ENCODE data around the gene MAP10. TPM values are rescaled to one million over a fixed set of nuclear protein-coding genes. Genes with fewer than 3 reads are reported as not detected.

Gene MAP10
- total and polyA plus RNA-seq, 2 experiments from 2014 or later: 2.9 to 3.3 TPM

- Mint-ChIP-seq H3K4me3 (no peak overlapping the region), H3K27ac (no peak overlapping the region), H3K9me3 (no peaks in the 10 kb centered on the region), H3K27me3 (ENCODE audit: insufficient read depth, low read depth, poor library complexity) (no peaks in the 10 kb centered on the region), H3K4me1 (peaks cover 4% of the 10 kb centered on the region; the same call in 1 of the 3 replicates), H3K36me3 (ENCODE audit: low read depth) (no peaks in the 10 kb centered on the region)
- H3K9me2 ChIP-seq (ENCODE audit: insufficient read depth): no peaks in the 10 kb centered on the region
- H3F3A ChIP-seq (replicated peaks; ENCODE audit: low read depth): no peaks in the 10 kb centered on the region
- H2AFZ ChIP-seq: no peak overlapping the region
- no peaks in the 10 kb centered on the region for H4K20me1 ChIP-seq (replicated peaks; ENCODE audit: insufficient read depth)
- H3K27me3 ChIP-seq (ENCODE audit: insufficient read depth): no peaks in the 10 kb centered on the region
- H3K4me2 ChIP-seq: no peak overlapping the region
- TF ChIP-seq CTCF (conservative IDR thresholded peaks at IDR 0.05; ENCODE audit: low read depth in 2 of 2): no peak
- TF ChIP-seq, protein P1, sequence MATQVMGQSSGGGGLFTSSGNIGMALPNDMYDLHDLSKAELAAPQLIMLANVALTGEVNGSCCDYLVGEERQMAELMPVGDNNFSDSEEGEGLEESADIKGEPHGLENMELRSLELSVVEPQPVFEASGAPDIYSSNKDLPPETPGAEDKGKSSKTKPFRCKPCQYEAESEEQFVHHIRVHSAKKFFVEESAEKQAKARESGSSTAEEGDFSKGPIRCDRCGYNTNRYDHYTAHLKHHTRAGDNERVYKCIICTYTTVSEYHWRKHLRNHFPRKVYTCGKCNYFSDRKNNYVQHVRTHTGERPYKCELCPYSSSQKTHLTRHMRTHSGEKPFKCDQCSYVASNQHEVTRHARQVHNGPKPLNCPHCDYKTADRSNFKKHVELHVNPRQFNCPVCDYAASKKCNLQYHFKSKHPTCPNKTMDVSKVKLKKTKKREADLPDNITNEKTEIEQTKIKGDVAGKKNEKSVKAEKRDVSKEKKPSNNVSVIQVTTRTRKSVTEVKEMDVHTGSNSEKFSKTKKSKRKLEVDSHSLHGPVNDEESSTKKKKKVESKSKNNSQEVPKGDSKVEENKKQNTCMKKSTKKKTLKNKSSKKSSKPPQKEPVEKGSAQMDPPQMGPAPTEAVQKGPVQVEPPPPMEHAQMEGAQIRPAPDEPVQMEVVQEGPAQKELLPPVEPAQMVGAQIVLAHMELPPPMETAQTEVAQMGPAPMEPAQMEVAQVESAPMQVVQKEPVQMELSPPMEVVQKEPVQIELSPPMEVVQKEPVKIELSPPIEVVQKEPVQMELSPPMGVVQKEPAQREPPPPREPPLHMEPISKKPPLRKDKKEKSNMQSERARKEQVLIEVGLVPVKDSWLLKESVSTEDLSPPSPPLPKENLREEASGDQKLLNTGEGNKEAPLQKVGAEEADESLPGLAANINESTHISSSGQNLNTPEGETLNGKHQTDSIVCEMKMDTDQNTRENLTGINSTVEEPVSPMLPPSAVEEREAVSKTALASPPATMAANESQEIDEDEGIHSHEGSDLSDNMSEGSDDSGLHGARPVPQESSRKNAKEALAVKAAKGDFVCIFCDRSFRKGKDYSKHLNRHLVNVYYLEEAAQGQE (IDR thresholded peaks at IDR 0.05; ENCODE audit: unreplicated experiment): no peak
- TF ChIP-seq ZNF462 (CRISPR knock-in tag; IDR thresholded peaks at IDR 0.05): no peak
- no peak for TF ChIP-seq ZNF331 (CRISPR knock-in tag; IDR thresholded peaks at IDR 0.05; ENCODE audit: low read depth)
- no peak for TF ChIP-seq POLR2AphosphoS5 (IDR thresholded peaks at IDR 0.05; ENCODE audit: low read depth)
- TF ChIP-seq CREB1 (CRISPR knock-in tag; IDR thresholded peaks at IDR 0.05; ENCODE audit: low read depth): no peak
- TF ChIP-seq STAT1 (IDR thresholded peaks at IDR 0.05; ENCODE audit: unreplicated experiment): no peak
- no peak for TF ChIP-seq JUNB (IDR thresholded peaks at IDR 0.05; ENCODE audit: unreplicated experiment)
- TF ChIP-seq ZNF114 (CRISPR knock-in tag; IDR thresholded peaks at IDR 0.05): no peak
- DNase-seq (ENCODE audit: low spot score) (no peak), ATAC-seq (no peak)
- no peak overlapping the region for H3K4me3 ChIP-seq
- H3K27ac ChIP-seq (ENCODE audit: low read depth): no peak overlapping the region
- H3K36me3 ChIP-seq (ENCODE audit: insufficient read depth): no peaks in the 10 kb centered on the region
- no peaks in the 10 kb centered on the region for H3K4me1 ChIP-seq (ENCODE audit: insufficient read depth)
- H3K79me2 ChIP-seq (replicated peaks; ENCODE audit: insufficient read depth): no peaks in the 10 kb centered on the region
These were observed 25.4 kb downstream of the MAP10 start for GRCh38 chr1:232830661-232831060.

All from GM23338 (cell line).